GM19452 (cell line): Measurements from ENCODE around the gene CXorf51A.
"Not testable (repeated sequence)": the region's sequence is repeated elsewhere in the genome, so short reads cannot be mapped to it uniquely, and the experiment has no call there.

Experiments used
- ATAC-seq: cut with Tn5 transposase; IDR thresholded peaks from one replicate; pipeline ENCODE4 v1.9.1; 2021; ENCODE audit not compliant: unreplicated experiment

Gene CXorf51A

DNA sequence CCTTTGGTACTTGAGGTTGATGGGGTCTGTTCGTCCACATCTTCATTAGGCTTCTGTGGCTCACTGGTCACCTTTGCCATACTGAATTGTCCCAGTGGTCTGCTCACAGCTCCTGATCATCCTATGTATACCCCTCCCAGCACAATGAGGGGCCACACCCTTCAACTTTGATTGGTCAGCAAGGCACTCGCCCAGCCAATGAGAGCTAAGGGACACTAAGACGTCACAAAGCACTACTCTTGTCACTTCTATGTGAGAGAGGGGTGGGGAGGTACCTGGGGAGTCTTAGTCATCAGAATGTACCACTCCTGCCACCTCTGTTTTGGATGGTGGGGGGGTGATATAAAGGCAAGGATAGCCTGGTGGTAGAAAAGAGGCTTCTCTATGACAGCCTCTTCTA is at the start of gene CXorf51A:
TSS of gene CXorf51A (minus strand) at position 101 of the 400 bp plus-strand sequence. CDS start at position 80, 21 bp downstream.
- ATAC-seq: not testable (repeated sequence)

DNA sequence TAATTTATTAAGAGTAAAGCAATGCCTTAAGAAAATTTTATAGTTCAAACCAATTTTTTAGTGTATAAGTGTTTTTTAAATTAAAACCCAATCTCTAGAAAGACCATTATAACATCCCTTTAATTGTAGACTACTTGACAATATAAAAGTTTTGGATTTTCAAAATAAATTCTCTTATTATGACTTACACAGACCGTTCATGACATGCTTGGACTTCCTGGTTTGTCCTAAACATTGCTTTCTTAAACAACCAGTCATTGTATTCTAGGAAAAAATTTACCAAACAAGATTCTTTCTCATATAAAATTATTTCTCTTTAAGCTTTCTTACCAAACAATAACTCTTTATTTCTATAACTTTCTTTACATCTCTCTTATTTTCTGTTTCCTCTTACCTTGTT is 49.0 kb upstream of the CXorf51A start:
- ATAC-seq: no peak

DNA sequence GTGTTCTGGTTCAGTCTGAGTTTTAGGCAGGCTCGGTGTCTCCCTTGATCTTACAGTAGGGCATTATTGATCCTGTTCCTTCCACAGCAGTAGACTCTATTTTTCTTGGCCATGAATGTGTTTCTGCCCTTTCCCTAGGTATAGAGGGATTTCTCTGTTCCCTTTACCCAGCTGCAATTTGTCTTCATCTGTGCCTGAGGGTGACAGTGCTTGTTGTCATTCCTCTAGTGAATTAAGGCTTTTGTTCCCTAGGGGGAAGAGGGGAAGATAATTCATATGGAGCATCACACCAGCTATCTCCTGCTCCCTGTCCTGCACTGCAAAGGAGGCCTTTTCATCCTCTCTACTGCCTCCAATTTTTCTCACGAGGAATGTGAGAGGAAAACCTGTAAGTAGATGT is 39.7 kb upstream of the CXorf51A start:
- no peak for ATAC-seq

DNA sequence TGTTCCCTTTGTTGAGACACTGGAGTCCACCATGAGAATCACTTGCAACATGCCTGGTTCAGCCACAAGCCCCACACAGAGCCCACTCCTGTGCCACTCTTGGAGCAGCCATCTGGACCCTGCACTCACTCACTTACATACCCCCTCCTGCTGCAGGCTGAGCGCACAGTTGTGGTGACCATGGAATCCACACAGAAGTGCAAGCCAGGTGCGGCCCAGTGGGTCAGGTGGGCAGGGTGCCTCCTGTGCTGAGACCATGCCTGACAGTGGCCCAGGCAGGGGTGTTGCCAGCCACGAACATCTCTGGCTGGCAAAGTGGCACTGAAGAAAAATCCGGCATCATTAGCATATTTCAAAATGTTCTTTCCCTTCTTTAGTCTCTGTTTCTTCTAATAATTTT is 17.4 kb upstream of the CXorf51A start:
- no peak for ATAC-seq

DNA sequence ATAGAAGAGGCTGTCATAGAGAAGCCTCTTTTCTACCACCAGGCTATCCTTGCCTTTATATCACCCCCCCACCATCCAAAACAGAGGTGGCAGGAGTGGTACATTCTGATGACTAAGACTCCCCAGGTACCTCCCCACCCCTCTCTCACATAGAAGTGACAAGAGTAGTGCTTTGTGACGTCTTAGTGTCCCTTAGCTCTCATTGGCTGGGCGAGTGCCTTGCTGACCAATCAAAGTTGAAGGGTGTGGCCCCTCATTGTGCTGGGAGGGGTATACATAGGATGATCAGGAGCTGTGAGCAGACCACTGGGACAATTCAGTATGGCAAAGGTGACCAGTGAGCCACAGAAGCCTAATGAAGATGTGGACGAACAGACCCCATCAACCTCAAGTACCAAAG is 5.1 kb downstream of the CXorf51A start, which contains the start of gene CXorf51B:
TSS of gene CXorf51B (plus strand) at position 301 of the 400 bp plus-strand sequence. CDS start at position 322, 21 bp downstream.
- not testable (repeated sequence) for ATAC-seq
